Aorta (tissue), 5 donors: ENCODE results near the gene ST6GALNAC6. TPM values are rescaled to one million over a fixed set of nuclear protein-coding genes. Genes with fewer than 3 reads are reported as not detected.
A peak's percentile ranks its signal among the peaks of the same experiment; 100 is the strongest.

Experiments used
- ATAC-seq: fragments of 200-7000 bp; cut with Tn5 transposase; one replicate; pipeline ENCODE4 v1.9.1; 2022; ENCODE audit warnings: moderate library complexity; ENCODE audit not compliant: low FRiP score
- DNase-seq, 2 donors: peaks; one replicate each; pipeline ENCODE4 v3.0.0-alpha.2; 2020
- H3K27ac ChIP-seq, 2 donors: one replicate each; pipeline ENCODE4 v1.5.1; 2013; ENCODE audit warnings: low read length in 2 of 2, mild to moderate bottlenecking in 2 of 2, moderate library complexity in 2 of 2, control low read depth in 1 of 2, inconsistent platforms in 1 of 2, low read depth in 1 of 2
- H3K27me3 ChIP-seq, 2 donors: one replicate each; pipeline ENCODE4 v1.6.1; 2013; ENCODE audit warnings: control low read depth in 1 of 2, low read length in 1 of 2, mild to moderate bottlenecking in 1 of 2, moderate library complexity in 1 of 2; ENCODE audit not compliant: insufficient read depth in 2 of 2, control insufficient read depth in 1 of 2
- H3K36me3 ChIP-seq, 2 donors: one replicate each; pipeline ENCODE4 v1.6.1; 2013; ENCODE audit warnings: control low read depth in 1 of 2, low read length in 1 of 2, mild to moderate bottlenecking in 1 of 2; ENCODE audit not compliant: insufficient read depth in 2 of 2, control insufficient read depth in 1 of 2
- H3K4me1 ChIP-seq, 2 donors: one replicate each; pipeline ENCODE4 v1.6.1; 2013; ENCODE audit warnings: low read length in 2 of 2, control low read depth in 1 of 2, mild to moderate bottlenecking in 1 of 2, moderate library complexity in 1 of 2; ENCODE audit not compliant: insufficient read depth in 2 of 2, control insufficient read depth in 1 of 2
- H3K4me3 ChIP-seq, 2 donors: one replicate each; pipeline ENCODE4 v1.5.1; 2013; ENCODE audit warnings: low read length in 2 of 2, control low read depth in 1 of 2, mild to moderate bottlenecking in 1 of 2
- H3K9me3 ChIP-seq: one replicate; pipeline ENCODE4 v1.6.1; 2013; ENCODE audit warnings: mild to moderate bottlenecking, low read length; ENCODE audit not compliant: control insufficient read depth
- WGBS, 2 donors: extraction: QIAGEN DNeasy Blood & Tissue Kit; methylation state at CpG; one replicate each; pipeline ENCODE4 v1.1.7; 2013; 5-methylcytosine and 5-hydroxymethylcytosine counted together
- intact Hi-C, 2 donors: fragments of 100-400 bp; cut with DNase I; formaldehyde crosslinking; loops; one replicate each; pipeline versions ENCODE4 v1.14.2 to v1.15.0; 2022
- long read RNA-seq, 2 donors: library from polyadenylated mRNA; unstranded; transcript quantifications; one replicate each; pipeline ENCODE4 v2.0.0, GENCODE V29; 2020 to 2021
- polyA plus RNA-seq, 2 donors: library from polyadenylated mRNA; stranded (reverse); fragments of 200-250 nt; gene quantifications; one replicate each; pipeline ENCODE4 v1.2.3, GENCODE V29; 2013
- total RNA-seq, 2 donors: library from RNA; stranded (reverse); fragmentation: NEBNext Ultra II Directional; extraction: Animal tissue kit (Norgen Biotek cat#: 25700); gene quantifications; one replicate each; pipeline ENCODE4 v1.2.1, GENCODE V29; 2021
- donor health status: healthy with polysubstance abuse.
- donor health status: Bipolar disorder and iron deficiency.
- donor health status: DM: no; HTN: no; CAD: no.
- donor health status: DM: no; HTN: no; CAD: no.
- donor health status: DM: yes; HTN: yes; CAD: no.

ST6GALNAC6 gene, protein sequence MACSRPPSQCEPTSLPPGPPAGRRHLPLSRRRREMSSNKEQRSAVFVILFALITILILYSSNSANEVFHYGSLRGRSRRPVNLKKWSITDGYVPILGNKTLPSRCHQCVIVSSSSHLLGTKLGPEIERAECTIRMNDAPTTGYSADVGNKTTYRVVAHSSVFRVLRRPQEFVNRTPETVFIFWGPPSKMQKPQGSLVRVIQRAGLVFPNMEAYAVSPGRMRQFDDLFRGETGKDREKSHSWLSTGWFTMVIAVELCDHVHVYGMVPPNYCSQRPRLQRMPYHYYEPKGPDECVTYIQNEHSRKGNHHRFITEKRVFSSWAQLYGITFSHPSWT
- total RNA-seq (100 to 1,000 TPM; 103 to 125 TPM), polyA plus RNA-seq (100 to 1,000 TPM; 125 to 176 TPM)
- long read RNA-seq, donor 1, transcript ST6GALNAC6-201 (6 exons, 2,280 nt): minor isoform, 13 of 185 reads
- long read RNA-seq, donor 1, transcript ST6GALNAC6-204 (6 exons, 2,406 nt): major isoform, 71 of 185 reads
- long read RNA-seq, donor 1, transcript ST6GALNAC6-212 (7 exons, 2,357 nt): minor isoform, 10 of 185 reads
- long read RNA-seq, donor 1, transcript ST6GALNAC6-205 (7 exons, 2,460 nt): minor isoform, 42 of 185 reads
- long read RNA-seq, donor 1, partial matches to known transcripts: 14 of 185 reads
- long read RNA-seq, donor 1, other reads (novel, unspliced or antisense): 26 of 185 reads
- long read RNA-seq, donor 2, transcript ST6GALNAC6-205 (7 exons, 2,460 nt): minor isoform, 40 of 103 reads
- long read RNA-seq, donor 2, transcript ST6GALNAC6-204 (6 exons, 2,406 nt): major isoform, 44 of 103 reads
- long read RNA-seq, donor 2, partial matches to known transcripts: 11 of 103 reads
- long read RNA-seq, donor 2, other reads (novel, unspliced or antisense): 2 of 103 reads

DNA sequence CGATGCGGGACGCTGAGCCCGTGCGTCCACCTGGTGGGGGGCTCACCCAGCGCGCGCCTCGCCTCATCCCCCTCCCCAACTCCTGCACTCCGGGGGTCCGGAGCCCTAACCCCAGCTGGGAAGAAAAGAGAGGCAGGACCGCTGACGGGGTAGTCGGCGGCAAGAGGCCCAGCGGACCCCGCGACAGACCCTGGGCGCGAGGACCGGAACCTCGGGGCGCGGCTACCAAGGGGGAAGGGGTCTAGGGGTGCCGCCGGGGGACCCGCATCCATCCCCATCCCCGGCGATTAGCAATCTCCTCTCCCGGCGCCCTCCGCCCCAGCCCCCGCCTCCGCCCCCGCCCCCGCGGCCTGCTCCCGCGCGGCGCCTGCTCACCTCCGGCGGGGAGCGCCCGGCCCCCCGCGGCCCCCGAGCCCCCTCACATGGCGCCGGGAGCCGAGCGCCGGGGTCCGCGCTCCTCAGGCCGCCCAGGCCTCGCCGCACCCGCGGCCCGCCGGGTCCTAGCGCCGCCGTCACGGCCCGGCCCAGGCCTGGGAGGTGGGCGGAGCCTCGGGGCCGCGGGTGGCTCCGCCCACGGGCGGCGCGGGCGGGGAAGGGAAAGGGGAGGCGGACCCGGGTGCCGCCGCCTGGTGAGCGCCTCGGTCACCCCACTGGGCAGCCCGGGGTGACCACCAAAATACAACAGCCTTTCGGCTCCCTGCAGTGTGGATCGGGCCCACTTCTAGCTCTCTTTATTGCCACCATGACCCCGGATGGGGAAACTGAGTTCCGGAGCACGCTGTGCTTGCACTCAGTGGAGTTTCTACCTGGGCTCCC is at the start of gene ST6GALNAC6:
ST6GALNAC6 (minus strand) TSS at position 476 of the 816 bp plus-strand sequence. CDS start 1,622 bp downstream, outside the sequence.
- WGBS, 2 donors: 1% methylated on average over 26 to 89 of the region's 89 CpGs
- DNase-seq (peak; percentile 82 to 93), ATAC-seq (peak; percentile 80)
- Histone ChIP-seq H3K4me3 (peak within 1 kb of the TSS; percentile 77 to 97), H3K27ac (peak within 1 kb of the TSS; percentile 92 to 96), H3K36me3 (peaks cover 0 to 5% of the 10 kb centered on the region in 2 donors), H3K9me3 (no peaks in the 10 kb centered on the region), H3K27me3 (no peaks in the 10 kb centered on the region), H3K4me1 (no peaks in the 10 kb centered on the region)
- intact Hi-C loops: loop anchor here in 1 of 2 donors (2.0 to 5.0 kb wide), 2 partner anchors 17 to 37 kb away; partner anchors contain the start of gene ST6GALNAC4

- Histone ChIP-seq H3K9me3 (no peaks in the 10 kb centered on the region), H3K27me3 (no peaks in the 10 kb centered on the region), H3K27ac (no peak overlapping the region), H3K4me3 (no peak overlapping the region), H3K4me1 (no peaks in the 10 kb centered on the region), H3K36me3 (peaks cover 0 to 2% of the 10 kb centered on the region in 2 donors)
- ATAC-seq: no peak
- intact Hi-C loops: no loop called here
- WGBS, 2 donors: 82% methylated on average over 17 of the region's 17 CpGs
- DNase-seq: no peak
These were observed 48.7 kb upstream of the ST6GALNAC6 start for GRCh38 chr9:127947841-127948710.

DNA sequence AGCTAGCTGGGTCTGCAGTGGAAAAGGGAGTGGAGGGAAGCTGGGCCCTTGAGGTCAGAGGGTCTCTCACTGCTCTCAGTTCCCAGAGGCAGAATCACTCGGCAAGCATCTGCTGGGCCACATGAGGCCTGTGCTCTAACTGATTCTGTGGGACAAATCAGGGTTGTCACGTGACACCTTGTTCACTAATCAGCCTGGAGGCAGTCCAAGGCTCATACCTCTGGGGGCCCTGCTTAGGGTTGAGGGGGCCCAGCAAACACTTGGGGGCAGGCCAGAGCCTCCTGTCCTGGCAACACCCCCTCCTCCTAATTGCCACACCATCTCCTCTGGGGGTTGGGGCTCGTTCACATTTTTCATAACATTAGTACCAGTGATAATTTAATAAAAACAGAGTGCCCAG is 47.3 kb upstream of the ST6GALNAC6 start:
- intact Hi-C loops: no loop called here
- WGBS, 2 donors: 62 to 67% methylated on average over 3 of the region's 3 CpGs
- H3K9me3 ChIP-seq: no peaks in the 10 kb centered on the region
- no peak overlapping the region for H3K4me3 ChIP-seq
- peaks cover 0 to 2% of the 10 kb centered on the region in 2 donors for H3K36me3 ChIP-seq
- no peak for DNase-seq
- no peak overlapping the region for H3K27ac ChIP-seq
- no peaks in the 10 kb centered on the region for H3K27me3 ChIP-seq
- H3K4me1 ChIP-seq: no peaks in the 10 kb centered on the region
- no peak for ATAC-seq

DNA sequence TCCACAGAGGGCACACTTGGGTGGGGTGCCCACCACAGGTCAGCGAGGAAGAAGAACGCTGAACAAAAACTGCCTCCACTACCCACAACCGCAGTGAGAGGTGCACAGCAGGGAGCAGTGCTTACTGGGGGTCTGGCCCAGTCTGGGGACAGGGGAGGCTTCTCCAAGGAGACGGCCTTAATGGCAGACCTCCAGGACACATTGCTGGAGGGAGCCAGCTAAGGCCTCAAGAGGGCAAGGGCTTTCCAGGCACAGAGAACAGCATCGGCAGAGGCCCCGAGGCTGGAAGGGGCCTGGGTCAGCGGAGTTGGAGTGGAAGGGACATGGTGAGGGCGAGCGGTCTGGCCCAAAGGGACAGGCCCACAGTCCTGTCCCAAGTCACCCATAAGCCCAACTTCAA is 46.5 kb upstream of the ST6GALNAC6 start:
- ATAC-seq (no peak), DNase-seq (no peak)
- no peaks in the 10 kb centered on the region for H3K9me3 ChIP-seq
- peaks cover 0 to 2% of the 10 kb centered on the region in 2 donors for H3K36me3 ChIP-seq
- H3K27me3 ChIP-seq: no peaks in the 10 kb centered on the region
- H3K27ac ChIP-seq: no peak overlapping the region
- no peak overlapping the region for H3K4me3 ChIP-seq
- 72 to 75% methylated on average over 9 of the region's 9 CpGs for WGBS, 2 donors
- intact Hi-C loops: no loop called here
- H3K4me1 ChIP-seq: no peaks in the 10 kb centered on the region

- ATAC-seq: no peak
- Histone ChIP-seq H3K9me3 (no peaks in the 10 kb centered on the region), H3K27ac (no peak overlapping the region)
These were observed 45.9 kb upstream of the ST6GALNAC6 start for GRCh38 chr9:127945338-127945737.

GRCh38 chr9:127944586-127945218 is 45.3 kb upstream of the ST6GALNAC6 start:
- Histone ChIP-seq H3K27ac (no peak overlapping the region), H3K4me3 (no peak overlapping the region), H3K4me1 (no peaks in the 10 kb centered on the region), H3K9me3 (no peaks in the 10 kb centered on the region), H3K27me3 (no peaks in the 10 kb centered on the region), H3K36me3 (peaks cover 0 to 2% of the 10 kb centered on the region in 2 donors)
- ATAC-seq (no peak), DNase-seq (no peak)
- WGBS, 2 donors: 92 to 93% methylated on average over 38 of the region's 38 CpGs
- intact Hi-C loops: loop anchor here (5.0 kb wide), 2 partner anchors 33 to 173 kb away; no protein-coding TSS in a partner anchor

More at GRCh38 chr9:127945338-127945737, 45.9 kb upstream of the ST6GALNAC6 start:
- Histone ChIP-seq H3K4me1 (no peaks in the 10 kb centered on the region), H3K4me3 (no peak overlapping the region), H3K27me3 (no peaks in the 10 kb centered on the region), H3K36me3 (peaks cover 0 to 2% of the 10 kb centered on the region in 2 donors)
- no peak for DNase-seq
- intact Hi-C loops: no loop called here
- WGBS, 2 donors: 86 to 92% methylated on average over 24 of the region's 24 CpGs

DNA sequence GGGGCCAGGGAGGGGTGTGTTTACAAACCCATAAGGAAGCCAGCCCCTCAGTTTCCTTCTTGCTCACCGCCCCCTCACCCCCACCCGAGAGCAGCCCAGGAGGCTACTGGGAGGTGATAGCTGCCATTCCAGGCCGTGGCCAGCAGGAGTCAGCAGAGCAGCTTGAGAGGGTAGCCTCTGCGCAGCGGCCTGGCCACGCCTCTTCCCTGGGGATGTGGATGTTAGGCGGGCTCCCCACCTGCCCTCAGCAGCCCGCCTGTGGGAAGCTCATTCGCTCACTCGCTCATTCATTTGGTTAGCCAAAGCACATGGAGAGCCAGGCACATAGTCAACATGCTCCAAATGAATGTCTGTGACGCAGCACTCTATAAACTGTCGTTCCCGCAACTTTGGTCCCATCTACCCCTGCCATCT is 44.3 kb upstream of the ST6GALNAC6 start:
- no peak overlapping the region for H3K27ac ChIP-seq
- WGBS, 2 donors: 36 to 43% methylated on average over 12 to 13 of the region's 13 CpGs
- no peaks in the 10 kb centered on the region for H3K27me3 ChIP-seq
- H3K9me3 ChIP-seq: no peaks in the 10 kb centered on the region
- DNase-seq: peak; percentile 92 to 96
- intact Hi-C loops: loop anchor here (1.0 to 5.0 kb wide), 4 partner anchors 34 to 174 kb away; no protein-coding TSS in a partner anchor
- no peak overlapping the region for H3K4me3 ChIP-seq
- H3K4me1 ChIP-seq: no peaks in the 10 kb centered on the region
- peak; percentile 87 for ATAC-seq
- peaks cover 0 to 2% of the 10 kb centered on the region in 2 donors for H3K36me3 ChIP-seq
